Stimulated activated CD4-positive, alpha-beta T cell treated with anti-CD3 and anti-CD28 coated beads, Interleukin-2, amount 100 ng/mL, for 4 hours (primary cell): ENCODE measurements around the gene MARK4.
"Not testable (repeated sequence)": the region's sequence is repeated elsewhere in the genome, so short reads cannot be mapped to it uniquely, and the experiment has no call there.

Experiments
- DNase-seq: peaks from one replicate; pipeline ENCODE4 v3.0.0-alpha.2; 2020; ENCODE audit warnings: low read depth

The MARK4 gene

GRCh38 chr19:45250832-45251451 is at the start of gene MARK4:
TSS of gene MARK4 (plus strand) at chr19:45251271. CDS start at chr19:45251589, 318 bp downstream.
- DNase-seq = peak; percentile 33

GRCh38 chr19:45202637-45203036 is 48.4 kb upstream of the MARK4 start:
- DNase-seq = no peak

- no peak for DNase-seq
Observed at GRCh38 chr19:45205810-45206209, 45.3 kb upstream of the MARK4 start.

- DNase-seq = no peak
Observed at GRCh38 chr19:45206328-45206727, 44.7 kb upstream of the MARK4 start.

GRCh38 chr19:45211751-45212381 is 39.2 kb upstream of the MARK4 start:
- no peak for DNase-seq

- no peak for DNase-seq
Observed at GRCh38 chr19:45213031-45213430, 38.0 kb upstream of the MARK4 start.

GRCh38 chr19:45215391-45216191 is 35.5 kb upstream of the MARK4 start:
- no peak for DNase-seq

- DNase-seq = no peak
Observed at GRCh38 chr19:45216667-45217066, 34.4 kb upstream of the MARK4 start.

GRCh38 chr19:45217193-45217956 is 33.7 kb upstream of the MARK4 start:
- no peak for DNase-seq

- no peak for DNase-seq
Observed at GRCh38 chr19:45217957-45218334, 33.1 kb upstream of the MARK4 start.

- DNase-seq = no peak
Observed at GRCh38 chr19:45218426-45218825, 32.6 kb upstream of the MARK4 start.

- no peak for DNase-seq
Observed at GRCh38 chr19:45218911-45219743, 31.9 kb upstream of the MARK4 start.

GRCh38 chr19:45222724-45223123 is 28.3 kb upstream of the MARK4 start:
- DNase-seq = no peak

- DNase-seq = no peak
Observed at GRCh38 chr19:45223879-45224278, 27.2 kb upstream of the MARK4 start.

GRCh38 chr19:45224645-45225044 is 26.4 kb upstream of the MARK4 start:
- DNase-seq = no peak

GRCh38 chr19:45229056-45229455 is 22.0 kb upstream of the MARK4 start:
- not testable (repeated sequence) for DNase-seq

- no peak for DNase-seq
Observed at GRCh38 chr19:45231891-45232290, 19.2 kb upstream of the MARK4 start.

- DNase-seq = no peak
Observed at GRCh38 chr19:45234089-45234869, 16.8 kb upstream of the MARK4 start.

- no peak for DNase-seq
Observed at GRCh38 chr19:45235485-45235884, 15.6 kb upstream of the MARK4 start.

GRCh38 chr19:45238556-45238955 is 12.5 kb upstream of the MARK4 start:
- no peak for DNase-seq
